CD4-positive, alpha-beta T cell (primary cell): ENCODE data around the gene ZMAT3. TPM values are rescaled to one million over a fixed set of nuclear protein-coding genes. Genes with fewer than 3 reads are reported as not detected.
A peak's percentile ranks its signal among the peaks of the same experiment; 100 is the strongest.

Source experiments
- ATAC-seq: fragments of 200-7000 bp; cut with Tn5 transposase; one replicate; pipeline ENCODE4 v1.10.0; 2022; ENCODE audit warnings: mild to moderate bottlenecking; ENCODE audit not compliant: poor library complexity
- CTCF ChIA-PET: fragments of 350-600 bp; sonication (Branson Sonifier 250); formaldehyde crosslinking; loops from one replicate; lab custom pipeline; 2021; ENCODE audit warnings: antibody characterized with exemption, inconsistent platforms; lab: Charles Lee
- POLR2A ChIA-PET: fragments of 350-600 bp; sonication (Branson Sonifier 250); formaldehyde crosslinking; loops from one replicate; lab custom pipeline; 2021; ENCODE audit warnings: antibody characterized with exemption, inconsistent platforms; lab: Charles Lee
- DNase-seq, 14 experiments: peaks; one replicate each; pipeline ENCODE4 v3.0.0-alpha.2; 2013 to 2020; ENCODE audit warnings: mixed read lengths in 2 of 14
- H3K27ac ChIP-seq, 2 donors: one replicate each; pipeline versions ENCODE4 v1.5.1 to v1.7.0; 2013; ENCODE audit warnings: low read length in 2 of 2, low read depth in 1 of 2, mild to moderate bottlenecking in 1 of 2
- H3K27me3 ChIP-seq, 2 experiments: 1 replicate in 1 of 2; 2 replicates in 1 of 2; pipeline versions ENCODE4 v1.6.1 to v1.7.0; 2013; ENCODE audit warnings: low read length in 2 of 2, control low read depth in 1 of 2, mild to moderate bottlenecking in 1 of 2, moderate library complexity in 1 of 2; ENCODE audit not compliant: insufficient read depth in 2 of 2, control insufficient read depth in 1 of 2
- H3K36me3 ChIP-seq: one replicate; pipeline ENCODE4 v1.6.1; 2013; ENCODE audit warnings: low read length, control low read depth; ENCODE audit not compliant: insufficient read depth
- H3K4me1 ChIP-seq: one replicate; pipeline ENCODE4 v1.6.1; 2013; ENCODE audit warnings: low read length, control low read depth; ENCODE audit not compliant: insufficient read depth
- H3K4me3 ChIP-seq: one replicate; pipeline ENCODE4 v1.5.1; 2013; ENCODE audit warnings: mild to moderate bottlenecking, low read length, moderate library complexity
- H3K9me3 ChIP-seq, 2 experiments: 1 replicate in 1 of 2; 2 replicates in 1 of 2; pipeline versions ENCODE4 v1.6.1 to v1.7.0; 2013; ENCODE audit warnings: low read length in 2 of 2, mild to moderate bottlenecking in 2 of 2, control low read depth in 1 of 2, moderate library complexity in 1 of 2; ENCODE audit not compliant: control insufficient read depth in 1 of 2, insufficient read depth in 1 of 2
- H3K27ac Mint-ChIP-seq: one replicate; pipeline ENCODE4 v1.8.0; 2020; ENCODE audit warnings: mixed read lengths
- H3K27me3 Mint-ChIP-seq: one replicate; pipeline ENCODE4 v1.8.0; 2021; ENCODE audit warnings: mixed read lengths
- H3K36me3 Mint-ChIP-seq: one replicate; pipeline ENCODE4 v1.8.0; 2021; ENCODE audit warnings: low read depth, mixed read lengths
- H3K4me1 Mint-ChIP-seq: one replicate; pipeline ENCODE4 v1.8.0; 2021; ENCODE audit warnings: low read depth, mixed read lengths
- H3K4me3 Mint-ChIP-seq: one replicate; pipeline ENCODE4 v1.8.0; 2020; ENCODE audit warnings: mild to moderate bottlenecking, mixed read lengths
- H3K9me3 Mint-ChIP-seq: one replicate; pipeline ENCODE4 v1.8.0; 2020; ENCODE audit warnings: mixed read lengths
- intact Hi-C, 2 experiments: fragments of 100-400 bp; cut with DNase I in 1 of 2; cut with micrococcal nuclease in 1 of 2; formaldehyde crosslinking; loops; one replicate each; pipeline versions ENCODE4 v1.15.1 to v1.9.0; 2023 to 2025; cut with DNase I, micrococcal nuclease
- total RNA-seq, 174 experiments: library from RNA in 2 of 174; stranded (reverse) in 2 of 174; gene quantifications; one replicate each; pipeline ENCODE4 v1.2.3 and lab custom pipeline; 2021 to 2026
- TF ChIP-seq, protein P1 (sequence below): fragments of 200-600 bp; IDR thresholded peaks from one replicate; pipeline ENCODE4 v1.8.0; 2022; ENCODE audit warnings: antibody characterized with exemption, mild to moderate bottlenecking

Gene ZMAT3
- total RNA-seq, 2 experiments from 2014 or later: 10.2 to 13.0 TPM

DNA sequence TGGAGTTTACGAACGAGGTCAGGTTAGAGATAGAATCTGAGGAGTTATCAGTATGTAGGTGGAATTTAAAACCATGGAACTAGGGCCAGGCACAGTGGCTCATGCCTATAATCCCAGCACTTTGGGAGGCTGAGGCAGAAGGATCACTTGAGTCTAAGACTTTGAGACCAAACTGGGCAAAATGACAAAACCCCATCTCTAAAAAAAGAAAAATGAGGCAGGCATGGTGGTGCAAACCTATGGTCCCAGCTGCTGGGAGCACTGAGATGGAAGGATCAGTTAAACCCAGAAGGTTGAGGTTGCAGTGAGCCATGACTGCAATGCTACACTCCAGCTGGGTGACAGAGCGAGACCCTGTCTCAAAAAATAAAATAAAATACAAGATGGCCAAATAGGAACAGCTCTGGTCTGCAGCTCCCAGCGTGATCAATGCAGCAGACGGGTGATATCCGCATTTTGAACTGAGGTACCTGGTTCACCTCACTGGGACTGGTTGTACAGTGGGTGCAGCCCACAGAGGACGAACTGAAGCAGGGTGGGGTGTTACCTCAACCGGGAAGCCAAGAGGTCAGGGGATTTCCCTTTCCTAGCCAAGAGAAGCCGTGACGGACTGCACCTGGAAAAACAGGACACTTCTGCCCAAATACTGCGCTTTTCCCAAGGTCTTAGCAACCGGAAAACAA lies 33.3 kb downstream of the ZMAT3 start:
- peak overlapping the region; percentile 28 for H3K4me3 ChIP-seq

DNA sequence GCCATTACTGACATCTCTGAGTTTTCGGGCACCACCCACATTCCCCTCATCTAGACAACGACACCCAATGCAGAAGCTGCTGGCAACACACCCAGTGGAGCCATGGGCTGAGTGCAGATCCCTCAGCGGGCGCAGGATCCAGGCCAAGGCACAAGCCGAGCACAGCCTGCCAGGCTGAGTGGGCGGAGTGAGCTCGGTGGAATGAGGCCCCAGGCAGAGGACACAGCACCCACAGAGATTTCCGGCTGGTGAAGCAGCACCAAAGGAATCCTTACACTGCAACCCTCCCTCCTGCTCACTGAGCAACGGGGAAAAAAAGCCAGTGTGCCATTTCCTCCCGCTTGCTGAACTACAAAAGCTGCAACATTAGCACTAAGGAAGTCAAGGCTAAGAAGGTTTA lies 34.3 kb downstream of the ZMAT3 start:
- Histone ChIP-seq H3K36me3 (no peaks in the 10 kb centered on the region), H3K9me3 (peaks cover 0 to 5% of the 10 kb centered on the region in 2 experiments), H3K27me3 (no peaks in the 10 kb centered on the region), H3K27ac (peak overlapping the region; percentile 47 to 63), H3K4me1 (peaks cover 28% of the 10 kb centered on the region), H3K4me3 (peak overlapping the region; percentile 28)
- Mint-ChIP-seq H3K4me3 (peak overlapping the region; percentile 73), H3K27me3 (no peaks in the 10 kb centered on the region), H3K9me3 (no peaks in the 10 kb centered on the region), H3K4me1 (peaks cover 12% of the 10 kb centered on the region), H3K27ac (no peak overlapping the region), H3K36me3 (peaks cover 27% of the 10 kb centered on the region)
- peak; percentile 95 for ATAC-seq
- intact Hi-C loops: loop anchor here (1.0 to 5.0 kb wide), 2 partner anchors 22 to 35 kb away; partner anchors contain the start of gene ZMAT3 (in 2 of the 2)
- TF ChIP-seq, protein P1, sequence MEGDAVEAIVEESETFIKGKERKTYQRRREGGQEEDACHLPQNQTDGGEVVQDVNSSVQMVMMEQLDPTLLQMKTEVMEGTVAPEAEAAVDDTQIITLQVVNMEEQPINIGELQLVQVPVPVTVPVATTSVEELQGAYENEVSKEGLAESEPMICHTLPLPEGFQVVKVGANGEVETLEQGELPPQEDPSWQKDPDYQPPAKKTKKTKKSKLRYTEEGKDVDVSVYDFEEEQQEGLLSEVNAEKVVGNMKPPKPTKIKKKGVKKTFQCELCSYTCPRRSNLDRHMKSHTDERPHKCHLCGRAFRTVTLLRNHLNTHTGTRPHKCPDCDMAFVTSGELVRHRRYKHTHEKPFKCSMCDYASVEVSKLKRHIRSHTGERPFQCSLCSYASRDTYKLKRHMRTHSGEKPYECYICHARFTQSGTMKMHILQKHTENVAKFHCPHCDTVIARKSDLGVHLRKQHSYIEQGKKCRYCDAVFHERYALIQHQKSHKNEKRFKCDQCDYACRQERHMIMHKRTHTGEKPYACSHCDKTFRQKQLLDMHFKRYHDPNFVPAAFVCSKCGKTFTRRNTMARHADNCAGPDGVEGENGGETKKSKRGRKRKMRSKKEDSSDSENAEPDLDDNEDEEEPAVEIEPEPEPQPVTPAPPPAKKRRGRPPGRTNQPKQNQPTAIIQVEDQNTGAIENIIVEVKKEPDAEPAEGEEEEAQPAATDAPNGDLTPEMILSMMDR: no peak
- CTCF ChIA-PET: interaction anchor here (0.9 to 1.1 kb wide), 3 partner anchors 8 to 278 kb away, joined by 3 to 5 read pairs (median 4); no protein-coding TSS in a partner anchor
- POLR2A ChIA-PET: interaction anchor here (1.0 to 3.3 kb wide), 15 partner anchors 9 to 310 kb away, joined by 3 to 40 read pairs (median 6); partner anchors contain the start of genes PIK3CA, ZMAT3 and ZNF639
- peak; percentile 27 to 78 (median 55) for DNase-seq

More for the DNA sequence above, 33.3 kb downstream of the ZMAT3 start:
- ChIA-PET POLR2A (interaction anchor here (1.2 to 3.3 kb wide), 8 partner anchors 10 to 285 kb away, joined by 4 to 40 read pairs (median 8); partner anchors contain the start of genes PIK3CA, ZMAT3 and ZNF639), CTCF (interaction anchor here (1.1 kb wide), 1 partner anchor 9 kb away, joined by 5 read pairs; no protein-coding TSS in a partner anchor)
- Mint-ChIP-seq H3K4me1 (peaks cover 18% of the 10 kb centered on the region), H3K4me3 (peak overlapping the region; percentile 73), H3K9me3 (no peaks in the 10 kb centered on the region), H3K36me3 (peaks cover 35% of the 10 kb centered on the region), H3K27me3 (no peaks in the 10 kb centered on the region), H3K27ac (no peak overlapping the region)
- no peaks in the 10 kb centered on the region for H3K9me3 ChIP-seq
- TF ChIP-seq, protein P1: no peak
- ATAC-seq: no peak
- intact Hi-C loops: loop anchor here (5.0 kb wide), 1 partner anchor 34 kb away; the partner anchor contains the start of gene ZMAT3 (in 2 of the 2)
- peak in 2 of 14 experiments; percentile 16 to 26 for DNase-seq
- H3K27me3 ChIP-seq: no peaks in the 10 kb centered on the region
- peaks cover 28% of the 10 kb centered on the region for H3K4me1 ChIP-seq
- peak overlapping the region; percentile 18 to 54 for H3K27ac ChIP-seq
- H3K36me3 ChIP-seq: no peaks in the 10 kb centered on the region

DNA sequence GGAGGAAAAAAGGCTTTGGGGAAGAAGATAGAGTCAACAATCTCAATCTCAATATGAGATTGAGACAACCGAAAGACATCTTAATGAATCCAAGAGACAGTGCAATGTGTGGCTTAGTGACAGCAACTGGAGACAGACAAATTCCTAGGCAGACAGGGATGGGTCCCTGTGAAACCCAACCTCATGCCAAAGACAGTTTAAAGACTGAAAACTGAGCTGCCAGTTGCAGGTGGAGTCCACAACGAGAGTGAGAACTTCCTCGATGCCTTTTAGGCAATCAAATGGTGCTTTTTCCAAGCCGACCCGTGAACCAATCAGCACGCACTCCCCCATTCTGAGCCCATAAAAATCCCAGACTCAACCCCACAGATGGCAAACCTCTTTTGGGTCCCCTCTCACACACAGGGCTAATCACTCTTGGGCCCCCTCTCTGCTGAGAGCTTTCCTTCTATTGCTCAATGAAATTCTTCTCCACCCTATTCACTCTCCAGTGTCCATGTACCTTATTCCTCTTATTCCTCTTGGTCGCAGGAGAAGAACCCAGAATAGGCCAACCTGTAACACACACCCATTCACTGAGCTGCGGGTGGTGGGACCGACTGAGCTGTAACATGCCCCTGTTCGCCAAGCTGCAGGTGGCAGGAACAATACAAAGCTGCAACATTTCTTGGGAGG lies 34.8 kb downstream of the ZMAT3 start:
- Mint-ChIP-seq H3K4me3 (peak overlapping the region; percentile 73), H3K27ac (no peak overlapping the region), H3K27me3 (no peaks in the 10 kb centered on the region), H3K36me3 (peaks cover 26% of the 10 kb centered on the region), H3K4me1 (peaks cover 12% of the 10 kb centered on the region), H3K9me3 (no peaks in the 10 kb centered on the region)
- CTCF ChIA-PET: interaction anchor here (0.9 to 1.3 kb wide), 3 partner anchors 21 to 279 kb away, joined by 3 to 4 read pairs (median 3); no protein-coding TSS in a partner anchor
- POLR2A ChIA-PET: interaction anchor here (0.5 to 3.3 kb wide), 15 partner anchors 9 to 310 kb away, joined by 3 to 40 read pairs (median 6); partner anchors contain the start of genes PIK3CA, ZMAT3 and ZNF639
- no peak for DNase-seq
- no peaks in the 10 kb centered on the region for H3K36me3 ChIP-seq
- peaks cover 28% of the 10 kb centered on the region for H3K4me1 ChIP-seq
- peak overlapping the region; percentile 47 to 63 for H3K27ac ChIP-seq
- TF ChIP-seq, protein P1: no peak
- ATAC-seq: no peak
- intact Hi-C loops: loop anchor here (1.0 to 5.0 kb wide), 2 partner anchors 21 to 36 kb away; partner anchors contain the start of gene ZMAT3 (in 2 of the 2)
- H3K27me3 ChIP-seq: no peaks in the 10 kb centered on the region
- H3K9me3 ChIP-seq: peaks cover 0 to 11% of the 10 kb centered on the region in 2 experiments
- peak overlapping the region; percentile 28 for H3K4me3 ChIP-seq
